Eye (tissue), 1 donor: ENCODE data around the gene NAA15.
"Not testable (repeated sequence)": the region's sequence is repeated elsewhere in the genome, so short reads cannot be mapped to it uniquely, and the experiment has no call there.

Experiments
- DNase-seq: peaks from one replicate; pipeline ENCODE4 v3.0.0-alpha.2; 2015

Gene NAA15

GRCh38 chr4:139301113-139301820, at the start of gene NAA15:
TSS of gene NAA15 (plus strand) at chr4:139301505. CDS start at chr4:139301778, 273 bp downstream.
- peak; percentile 99 for DNase-seq

GRCh38 chr4:139253046-139253445, 48.3 kb upstream of the NAA15 start:
- no peak for DNase-seq

- peak; percentile 67 for DNase-seq
Measured at GRCh38 chr4:139253713-139254112, 47.6 kb upstream of the NAA15 start.

- not testable (repeated sequence) for DNase-seq
Measured at GRCh38 chr4:139255581-139255980, 45.7 kb upstream of the NAA15 start.

- no peak for DNase-seq
Measured at GRCh38 chr4:139256349-139256748, 45.0 kb upstream of the NAA15 start.

GRCh38 chr4:139265654-139266053, 35.7 kb upstream of the NAA15 start:
- no peak for DNase-seq

GRCh38 chr4:139266208-139266582, 35.1 kb upstream of the NAA15 start:
- DNase-seq, result no peak

- peak; percentile 74 for DNase-seq
Measured at GRCh38 chr4:139266583-139267257, 34.6 kb upstream of the NAA15 start.

GRCh38 chr4:139267301-139267700, 34.0 kb upstream of the NAA15 start:
- no peak for DNase-seq

GRCh38 chr4:139273835-139274234, 27.5 kb upstream of the NAA15 start:
- DNase-seq, result no peak

- DNase-seq, result no peak
Measured at GRCh38 chr4:139274790-139275189, 26.5 kb upstream of the NAA15 start.

GRCh38 chr4:139275281-139275735, 26.0 kb upstream of the NAA15 start:
- no peak for DNase-seq

GRCh38 chr4:139278485-139278884, 22.8 kb upstream of the NAA15 start:
- no peak for DNase-seq

GRCh38 chr4:139278912-139279759, 22.2 kb upstream of the NAA15 start:
- DNase-seq, result peak; percentile 86

- peak; percentile 91 for DNase-seq
Measured at GRCh38 chr4:139279760-139280620, 21.3 kb upstream of the NAA15 start, which contains the start of gene MGARP. TSS of gene MGARP (minus strand) at chr4:139280225. CDS start at chr4:139280158, 67 bp downstream.

GRCh38 chr4:139282065-139282720, 19.1 kb upstream of the NAA15 start:
- DNase-seq, result no peak

GRCh38 chr4:139282721-139283075, 18.6 kb upstream of the NAA15 start:
- DNase-seq, result no peak

GRCh38 chr4:139286186-139286698, 15.1 kb upstream of the NAA15 start:
- no peak for DNase-seq

- DNase-seq, result peak; percentile 99
Measured at GRCh38 chr4:139295206-139295941, 5.9 kb upstream of the NAA15 start.

GRCh38 chr4:139295942-139296299, 5.4 kb upstream of the NAA15 start:
- no peak for DNase-seq

GRCh38 chr4:139297001-139297410, 4.3 kb upstream of the NAA15 start:
- DNase-seq, result no peak
